HG03097 (cell line): ENCODE data around the gene RPL7L1.
"Not testable (repeated sequence)": the region's sequence is repeated elsewhere in the genome, so short reads cannot be mapped to it uniquely, and the experiment has no call there.

Experiments used
- ATAC-seq: cut with Tn5 transposase; IDR thresholded peaks from one replicate; pipeline ENCODE4 v1.9.1; 2021; ENCODE audit not compliant: unreplicated experiment, low FRiP score

Gene RPL7L1

DNA sequence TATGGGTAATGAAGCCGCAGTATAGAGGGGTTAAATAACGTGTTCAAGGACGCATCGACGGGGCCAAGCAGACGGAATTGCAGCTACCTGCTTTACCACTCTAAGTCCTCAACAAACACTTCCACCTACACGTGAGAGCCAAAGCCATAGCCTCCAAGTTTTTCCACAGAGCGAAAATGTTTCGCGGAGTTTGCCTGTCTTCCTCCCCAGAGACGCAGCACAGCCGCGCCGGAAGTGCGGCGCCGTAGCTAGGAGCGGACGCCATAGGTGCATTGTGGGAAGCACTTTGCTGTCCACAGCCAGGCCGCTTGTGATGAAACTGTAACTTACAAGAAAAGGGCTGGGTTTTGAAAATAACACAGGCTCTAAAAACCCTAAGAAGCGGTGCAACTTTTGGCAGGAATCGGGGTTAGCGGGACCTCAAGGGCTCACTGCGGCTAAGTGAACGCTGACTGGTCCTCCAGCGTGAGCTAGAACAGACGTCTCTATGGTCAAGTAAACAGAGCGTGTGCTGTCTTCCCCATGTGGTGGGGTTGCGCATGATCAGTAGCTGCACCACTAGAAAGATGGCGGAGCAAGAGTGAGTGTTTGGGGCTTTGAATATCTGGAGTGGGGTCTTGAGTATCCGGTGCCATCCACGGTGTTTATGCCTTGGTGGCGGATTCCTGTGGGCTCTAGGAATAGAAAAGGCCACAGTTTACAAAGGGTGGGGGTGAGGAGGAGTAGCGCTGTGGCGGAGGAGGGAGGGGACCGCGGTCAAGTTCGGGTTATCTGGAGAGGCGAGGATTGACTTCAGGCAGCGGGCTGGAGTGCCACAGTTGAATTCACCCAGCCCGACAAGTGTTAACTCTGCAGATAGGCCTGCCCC, at the start of gene RPL7L1:
RPL7L1 (plus strand) TSS at position 245 of the 868 bp plus-strand sequence; CDS start at position 540, 295 bp downstream.
- ATAC-seq: peak; percentile 84

DNA sequence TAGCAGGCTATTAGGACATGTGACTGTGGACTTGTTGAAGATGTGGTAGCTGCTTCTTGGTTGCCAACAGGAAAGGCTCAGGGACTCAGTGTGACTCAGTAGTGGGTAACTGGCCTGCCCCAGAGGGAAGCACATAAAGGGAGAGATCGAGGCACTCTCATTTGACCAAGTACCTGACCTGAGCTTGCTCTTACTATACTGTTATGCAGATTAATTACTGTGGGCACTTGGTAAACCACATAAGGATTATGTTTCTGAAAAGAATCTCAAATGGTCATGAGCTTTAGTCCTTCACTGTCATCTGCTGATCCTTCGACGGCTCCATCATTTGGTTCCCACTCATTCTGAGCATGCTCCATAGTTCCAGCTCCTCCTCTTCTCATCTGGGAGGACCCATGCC, 48.2 kb upstream of the RPL7L1 start:
- ATAC-seq: no peak

- ATAC-seq: no peak
Observed at GRCh38 chr6:42834056-42834455, 45.4 kb upstream of the RPL7L1 start.

DNA sequence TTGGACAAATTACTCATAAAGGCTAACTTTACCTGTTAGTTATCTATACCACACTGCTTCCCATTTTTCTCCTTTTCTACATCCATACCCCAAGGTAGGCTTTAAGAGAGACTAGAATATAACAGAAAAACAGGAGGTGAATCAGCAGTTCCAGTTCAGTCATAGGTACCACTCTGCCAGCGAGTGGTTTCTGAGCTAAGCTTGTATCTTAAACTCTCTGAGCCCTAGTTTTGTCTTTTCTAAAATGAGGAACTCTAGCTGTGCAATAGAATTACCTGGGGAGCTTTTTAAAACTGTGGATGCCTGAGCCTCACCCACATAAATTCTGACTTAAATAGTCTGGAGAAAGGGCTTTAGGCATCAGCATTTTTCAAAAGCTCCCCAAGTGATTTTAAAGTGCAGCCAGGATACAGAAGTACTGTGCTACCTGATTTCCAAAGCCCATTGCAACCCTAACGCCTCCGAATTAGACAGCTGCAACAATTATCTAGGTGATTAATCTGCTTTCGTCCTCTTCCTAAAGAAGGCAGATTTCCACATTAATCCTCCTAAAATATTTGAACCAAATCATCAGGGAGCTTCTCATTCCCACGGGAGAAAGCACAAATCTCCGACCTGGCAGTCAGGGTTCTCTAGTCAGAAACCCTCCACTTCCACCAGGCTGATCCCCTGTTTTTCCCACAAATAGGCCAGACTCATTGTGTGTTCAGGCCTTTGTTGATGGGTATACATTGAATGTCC, 37.4 kb upstream of the RPL7L1 start:
- no peak for ATAC-seq

DNA sequence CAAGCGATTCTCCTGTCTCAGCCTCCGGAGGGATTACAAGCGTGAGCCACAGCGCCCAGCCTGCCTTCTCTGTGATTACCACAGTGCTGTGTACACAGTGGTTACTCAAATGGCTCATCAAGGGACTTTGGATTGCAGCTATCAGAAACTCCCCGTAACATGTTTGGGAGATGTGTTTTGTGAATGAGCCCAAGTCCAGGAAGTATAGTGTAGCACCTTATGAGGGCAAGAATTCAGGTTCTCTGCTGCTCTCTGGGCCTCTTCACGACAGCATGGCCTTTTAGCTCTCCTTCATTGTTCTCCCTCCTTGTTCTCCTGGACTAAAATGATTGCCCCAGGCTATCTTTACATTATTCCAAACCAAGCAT, 34.1 kb upstream of the RPL7L1 start:
- no peak for ATAC-seq

GRCh38 chr6:42846505-42846904, 32.9 kb upstream of the RPL7L1 start:
- no peak for ATAC-seq

DNA sequence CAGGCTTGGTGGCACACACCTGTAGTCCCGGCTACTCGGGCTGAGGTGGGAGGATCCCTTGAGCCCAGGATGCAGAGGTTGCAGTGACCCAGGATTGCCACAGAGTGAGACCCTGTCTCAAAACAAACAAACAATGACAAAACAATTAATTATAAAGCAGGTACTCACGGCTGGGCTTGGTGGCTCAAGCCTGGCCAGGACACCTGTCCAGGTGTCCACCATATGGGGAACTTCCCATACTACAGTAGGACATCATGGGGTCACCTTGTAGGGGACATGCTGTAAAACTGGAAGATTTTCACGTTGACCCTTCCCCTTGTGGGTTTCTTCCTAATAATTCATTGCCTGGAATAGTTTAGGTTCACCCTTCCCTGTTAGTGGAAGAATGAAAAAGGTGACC, 30.7 kb upstream of the RPL7L1 start:
- no peak for ATAC-seq

DNA sequence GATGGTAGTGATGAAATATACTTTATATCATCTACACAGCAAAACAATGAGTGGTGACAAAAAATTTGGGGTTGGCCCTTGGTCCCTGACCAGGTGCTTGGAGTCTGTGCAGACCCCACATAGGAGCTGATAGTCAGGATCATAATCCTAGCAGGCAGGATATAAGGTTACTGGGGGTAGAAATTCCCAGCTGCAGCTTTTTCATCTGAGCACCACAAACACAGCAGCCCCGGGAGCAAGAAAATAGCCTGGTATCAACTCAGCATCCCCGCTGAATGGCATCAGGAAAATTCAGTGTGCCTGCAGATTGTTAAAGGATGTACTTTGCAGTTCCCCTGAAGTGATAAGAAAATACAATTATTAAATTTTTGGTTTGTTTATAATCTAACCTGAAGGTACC, 27.8 kb upstream of the RPL7L1 start:
- ATAC-seq: no peak

GRCh38 chr6:42860036-42860435, 19.4 kb upstream of the RPL7L1 start:
- no peak for ATAC-seq

GRCh38 chr6:42860481-42860880, 18.9 kb upstream of the RPL7L1 start:
- ATAC-seq: no peak

DNA sequence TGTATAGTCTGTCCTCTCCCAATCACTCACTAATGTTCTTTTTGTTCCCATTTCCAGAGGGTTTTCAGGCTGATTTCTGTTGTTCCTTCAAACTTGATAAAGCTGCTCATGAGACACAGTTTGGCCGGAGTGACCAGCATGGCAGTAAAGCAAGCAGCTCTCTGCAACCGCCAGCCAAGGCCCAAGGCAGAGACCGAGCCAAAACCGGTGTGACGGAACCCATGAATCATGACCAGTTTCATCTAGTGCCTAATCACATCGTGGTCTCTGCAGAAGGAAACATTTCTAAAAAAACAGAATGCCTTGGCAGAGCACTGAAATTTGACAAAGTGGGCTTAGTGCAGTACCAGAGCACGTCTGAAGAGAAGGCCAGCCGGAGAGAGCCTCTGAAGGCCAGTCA, 14.8 kb upstream of the RPL7L1 start:
- no peak for ATAC-seq

DNA sequence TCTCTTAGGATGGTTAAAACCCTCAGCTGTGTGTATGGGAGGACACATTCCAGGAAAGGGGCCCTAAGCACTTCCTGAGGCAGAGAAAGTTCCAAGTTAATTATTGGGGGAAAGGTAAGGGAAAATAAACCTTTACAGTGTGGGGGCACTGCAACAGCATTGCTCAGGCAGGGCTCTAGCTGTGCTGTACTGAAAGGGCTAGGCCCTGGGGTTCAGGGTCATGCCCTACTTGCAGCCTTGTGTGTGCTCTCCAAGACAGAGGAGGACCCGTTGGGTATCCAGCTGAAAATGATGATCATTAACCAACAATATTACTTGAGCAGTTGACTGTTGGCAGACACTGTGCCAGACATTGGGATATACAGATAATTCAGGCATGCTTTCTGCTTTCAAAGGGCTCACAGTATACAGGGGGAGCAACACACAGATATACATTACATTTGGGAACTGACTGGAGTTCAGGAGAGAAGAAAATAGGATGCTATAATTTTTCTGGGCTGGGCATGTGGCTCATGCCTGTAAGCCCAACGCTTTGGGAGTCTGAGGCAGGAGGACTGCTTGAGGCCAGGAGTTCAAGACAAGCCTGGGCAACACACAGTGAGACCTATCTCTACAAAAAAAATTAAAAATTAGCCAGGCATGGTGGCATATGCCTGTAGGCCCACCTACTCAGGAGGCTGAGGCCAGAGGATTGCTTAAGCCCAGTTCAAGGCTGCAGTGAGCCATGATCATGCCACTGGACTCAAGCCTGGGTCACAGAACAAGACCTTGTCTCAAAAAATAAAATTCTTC, 9.1 kb upstream of the RPL7L1 start:
- no peak for ATAC-seq

DNA sequence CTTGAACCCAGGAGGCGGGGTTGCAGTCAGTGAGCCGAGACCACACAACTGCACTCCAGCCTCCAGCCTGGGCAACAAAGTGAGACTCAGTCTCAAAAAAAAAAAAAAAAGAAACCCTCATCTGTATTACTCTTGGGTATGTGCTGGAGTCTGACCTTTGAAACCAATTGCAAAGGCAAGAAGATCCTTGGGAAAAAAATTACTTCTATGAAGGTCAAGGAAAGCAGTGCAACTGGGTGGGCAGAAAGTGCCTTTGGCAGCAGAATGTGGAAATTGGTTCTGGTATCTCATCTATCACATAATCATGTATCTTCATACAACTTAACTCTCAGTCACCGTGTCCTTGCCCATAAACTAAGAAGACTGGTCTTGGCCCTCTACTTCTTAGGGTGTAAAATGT, 7.7 kb upstream of the RPL7L1 start:
- ATAC-seq: no peak

GRCh38 chr6:42873313-42873712, 6.1 kb upstream of the RPL7L1 start:
- no peak for ATAC-seq

GRCh38 chr6:42877695-42878094, 1.7 kb upstream of the RPL7L1 start:
- no peak for ATAC-seq

DNA sequence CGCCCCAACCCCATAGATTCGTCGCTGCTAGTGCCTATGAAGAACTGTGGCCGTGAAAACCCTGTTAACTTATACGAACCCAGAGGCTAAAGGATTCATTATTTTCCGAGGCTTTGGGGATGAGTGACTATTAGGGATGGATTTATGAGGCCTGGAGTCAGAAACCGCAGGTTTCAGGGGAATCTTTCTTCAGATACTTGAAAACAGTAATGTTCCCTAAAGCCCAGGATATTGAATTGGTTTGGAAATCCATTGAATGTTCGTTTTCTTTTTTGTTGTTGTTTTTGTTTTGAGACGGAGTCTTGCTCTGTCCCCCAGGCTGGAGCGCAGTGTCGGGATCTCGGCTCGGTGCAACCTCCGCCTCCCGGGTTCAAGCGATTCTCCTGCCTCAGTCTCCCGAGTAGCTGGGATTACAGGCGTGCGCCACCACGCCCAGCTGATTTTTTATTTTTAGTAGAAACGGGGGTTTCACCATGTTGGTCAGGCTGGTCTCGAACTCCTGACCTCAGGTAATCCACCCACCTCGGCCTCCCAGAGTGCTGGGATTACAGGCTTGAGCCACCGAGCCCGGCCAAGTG, 913 bp downstream of the RPL7L1 start:
- not testable (repeated sequence) for ATAC-seq

- not testable (repeated sequence) for ATAC-seq
Observed at GRCh38 chr6:42880871-42881270, 1.5 kb downstream of the RPL7L1 start.

- ATAC-seq: no peak
Observed at GRCh38 chr6:42885702-42886101, 6.3 kb downstream of the RPL7L1 start.

DNA sequence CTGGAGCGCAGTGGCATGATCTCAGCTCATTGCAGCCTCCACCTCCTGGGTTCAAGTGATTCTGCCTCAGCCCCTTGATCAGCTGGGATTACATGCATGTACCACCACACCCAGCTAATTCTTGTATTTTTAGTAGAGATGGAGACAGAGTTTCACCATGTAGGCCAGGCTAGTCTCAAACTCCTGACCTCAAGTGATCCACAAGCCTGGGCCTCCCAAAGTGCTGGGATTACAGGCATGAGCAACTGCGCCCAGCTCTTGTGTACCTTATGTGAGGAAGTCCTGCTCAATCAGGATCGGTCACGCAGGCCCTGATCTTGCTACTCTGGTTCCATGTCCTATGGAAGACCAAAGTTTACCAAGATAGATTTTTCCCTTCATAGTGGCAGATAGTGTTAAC, 8.8 kb downstream of the RPL7L1 start:
- not testable (repeated sequence) for ATAC-seq

- ATAC-seq: no peak
Observed at GRCh38 chr6:42889815-42890214, 10.4 kb downstream of the RPL7L1 start.
